ENCODE results near the gene RPS18.

RPS18 gene

GRCh38 chr6:33295621-33296369 is 23.9 kb downstream of the RPS18 start:
- no peaks in the 10 kb centered on the region for H3K27me3 ChIP-seq (ENCODE audit: control insufficient read depth, low read length)
- no peak overlapping the region for H3K4me3 ChIP-seq (ENCODE audit: low read length)
- peaks cover 23% of the 10 kb centered on the region for H3K4me1 ChIP-seq (ENCODE audit: control insufficient read depth, low read length)
- no peak overlapping the region for H3K27ac ChIP-seq (ENCODE audit: low read depth, low read length)
- no peaks in the 10 kb centered on the region for H4K20me1 ChIP-seq (ENCODE audit: control insufficient read depth, insufficient read depth, low read depth, low read length)
- no peaks in the 10 kb centered on the region for H3K9me2 ChIP-seq (replicated peaks; ENCODE audit: control insufficient read depth, low read length)
- peaks cover 37% of the 10 kb centered on the region for H3K79me2 ChIP-seq (ENCODE audit: control insufficient read depth, low read length)
- H3K4me2 ChIP-seq (ENCODE audit: low read length): no peak overlapping the region
- H3K36me3 ChIP-seq (ENCODE audit: control insufficient read depth, low read length): peaks cover 60% of the 10 kb centered on the region
- peaks cover 21% of the 10 kb centered on the region for H3F3A ChIP-seq (ENCODE audit: control insufficient read depth, insufficient read depth)
- TF ChIP-seq EZH2phosphoT487 (IDR thresholded peaks at IDR 0.05; ENCODE audit: borderline replicate concordance, low read length) (no peak), CTCF (IDR thresholded peaks at IDR 0.05; ENCODE audit: low read depth, low read length, poor library complexity, severe bottlenecking) (no peak)
- H3K9me3 ChIP-seq (ENCODE audit: control insufficient read depth, insufficient read depth, low read length): no peaks in the 10 kb centered on the region

GRCh38 chr6:33296797-33297405 is 25.0 kb downstream of the RPS18 start:
- TF ChIP-seq CTCF (IDR thresholded peaks at IDR 0.05; ENCODE audit: low read depth, low read length, poor library complexity, severe bottlenecking) (no peak), EZH2phosphoT487 (IDR thresholded peaks at IDR 0.05; ENCODE audit: borderline replicate concordance, low read length) (no peak)
- Histone ChIP-seq H3K4me3 (ENCODE audit: low read length) (peak overlapping the region; percentile 95), H3F3A (ENCODE audit: control insufficient read depth, insufficient read depth) (peaks cover 17% of the 10 kb centered on the region), H3K4me2 (ENCODE audit: low read length) (peak overlapping the region; percentile 98), H3K4me1 (ENCODE audit: control insufficient read depth, low read length) (peaks cover 20% of the 10 kb centered on the region), H3K36me3 (ENCODE audit: control insufficient read depth, low read length) (peaks cover 60% of the 10 kb centered on the region), H3K27me3 (ENCODE audit: control insufficient read depth, low read length) (no peaks in the 10 kb centered on the region), H3K9me2 (replicated peaks; ENCODE audit: control insufficient read depth, low read length) (no peaks in the 10 kb centered on the region), H3K79me2 (ENCODE audit: control insufficient read depth, low read length) (peaks cover 35% of the 10 kb centered on the region), H3K9me3 (ENCODE audit: control insufficient read depth, insufficient read depth, low read length) (no peaks in the 10 kb centered on the region), H4K20me1 (ENCODE audit: control insufficient read depth, insufficient read depth, low read depth, low read length) (no peaks in the 10 kb centered on the region), H3K27ac (ENCODE audit: low read depth, low read length) (0 out of 2 replicates have a peak overlapping the region, but pooled peaks have one; percentile 23)

GRCh38 chr6:33297406-33297955 is 25.6 kb downstream of the RPS18 start:
- TF ChIP-seq EZH2phosphoT487 (IDR thresholded peaks at IDR 0.05; ENCODE audit: borderline replicate concordance, low read length) (no peak), CTCF (IDR thresholded peaks at IDR 0.05; ENCODE audit: low read depth, low read length, poor library complexity, severe bottlenecking) (no peak)
- peak overlapping the region; percentile 95 for H3K4me3 ChIP-seq (ENCODE audit: low read length)
- H3F3A ChIP-seq (ENCODE audit: control insufficient read depth, insufficient read depth): peaks cover 17% of the 10 kb centered on the region
- peaks cover 20% of the 10 kb centered on the region for H3K4me1 ChIP-seq (ENCODE audit: control insufficient read depth, low read length)
- peaks cover 35% of the 10 kb centered on the region for H3K79me2 ChIP-seq (ENCODE audit: control insufficient read depth, low read length)
- peak overlapping the region; percentile 98 for H3K4me2 ChIP-seq (ENCODE audit: low read length)
- no peaks in the 10 kb centered on the region for H3K27me3 ChIP-seq (ENCODE audit: control insufficient read depth, low read length)
- H4K20me1 ChIP-seq (ENCODE audit: control insufficient read depth, insufficient read depth, low read depth, low read length): no peaks in the 10 kb centered on the region
- H3K9me2 ChIP-seq (replicated peaks; ENCODE audit: control insufficient read depth, low read length): no peaks in the 10 kb centered on the region
- H3K27ac ChIP-seq (ENCODE audit: low read depth, low read length): peak overlapping the region; percentile 23; the same call in 1 of the 2 replicates
- peaks cover 55% of the 10 kb centered on the region for H3K36me3 ChIP-seq (ENCODE audit: control insufficient read depth, low read length)
- no peaks in the 10 kb centered on the region for H3K9me3 ChIP-seq (ENCODE audit: control insufficient read depth, insufficient read depth, low read length)

All from DOHH2 (cell line).